Measurements from ENCODE around the gene ZMYM4.

Gene ZMYM4

DNA sequence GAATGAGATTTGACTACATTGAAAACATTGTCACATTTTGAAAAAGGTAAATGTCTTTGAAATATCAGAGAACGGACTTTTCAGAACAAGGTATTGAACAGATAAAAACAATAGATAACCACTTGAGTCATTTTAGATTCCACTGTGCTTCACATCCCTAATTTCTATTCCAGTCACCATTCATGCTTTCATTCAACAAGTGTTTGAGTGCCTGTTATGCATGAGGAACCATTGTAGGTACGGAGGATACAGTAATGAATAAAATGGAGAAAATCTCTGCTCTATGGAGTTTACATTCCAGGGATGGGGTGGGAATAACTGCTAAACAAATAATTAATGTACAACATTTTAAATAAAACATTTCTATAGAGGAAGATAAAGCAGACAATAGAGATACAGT is 26.3 kb downstream of the ZMYM4 start:
- no peak overlapping the region for H3K23ac ChIP-seq (ENCODE audit: low read length in 2 of 2)
- peaks cover 2% of the 10 kb centered on the region for H3K4me1 ChIP-seq (ENCODE audit: control insufficient read depth, insufficient read depth, low read depth, low read length)
- H3K4ac ChIP-seq (ENCODE audit: low read depth in 1 of 2, low read length in 2 of 2) = no peak overlapping the region
- no peak overlapping the region for H2BK15ac ChIP-seq (ENCODE audit: low read depth, poor library complexity, severe bottlenecking)
- H3K4me3 ChIP-seq (ENCODE audit: insufficient read depth in 1 of 2, low read depth in 1 of 2, low read length in 2 of 2) = no peak overlapping the region
- H4K8ac ChIP-seq (ENCODE audit: low read length) = no peak overlapping the region
- H3K27me3 ChIP-seq (ENCODE audit: control insufficient read depth in 1 of 2, insufficient read depth in 1 of 2, low read length in 2 of 2) = no peaks in the 10 kb centered on the region
- H2BK12ac ChIP-seq (ENCODE audit: low read length in 2 of 2) = no peak overlapping the region
- 100% methylated on average over 1 of the region's 2 CpGs for WGBS
- peaks cover 21 to 51% of the 10 kb centered on the region in 2 experiments for H3K36me3 ChIP-seq (ENCODE audit: control insufficient read depth in 1 of 2, insufficient read depth in 2 of 2, low read depth in 1 of 2, low read length in 2 of 2)
- H3K14ac ChIP-seq (ENCODE audit: low read length in 2 of 2) = no peak overlapping the region
- no peak overlapping the region for H3K9ac ChIP-seq (ENCODE audit: low read length)
- no peak overlapping the region for H2BK5ac ChIP-seq (ENCODE audit: low read depth, low read length, poor library complexity, severe bottlenecking)
- no peak overlapping the region for H3K18ac ChIP-seq (ENCODE audit: low read depth in 1 of 2, low read length in 2 of 2)
- peaks cover 27% of the 10 kb centered on the region for H3K79me1 ChIP-seq (replicated peaks; ENCODE audit: low read length, poor library complexity, severe bottlenecking)
- no peak overlapping the region for H3K27ac ChIP-seq (ENCODE audit: low read length, poor library complexity, severe bottlenecking)
- H2AFZ ChIP-seq (ENCODE audit: low read depth, low read length) = no peak overlapping the region
- no peak overlapping the region for H2AK5ac ChIP-seq (ENCODE audit: low read length, severe bottlenecking)
- no peak overlapping the region for H4K91ac ChIP-seq (ENCODE audit: low read length)
- no peaks in the 10 kb centered on the region for H3K9me3 ChIP-seq (ENCODE audit: control insufficient read depth, low read length)
- no peak overlapping the region for H2BK120ac ChIP-seq (ENCODE audit: low read depth, low read length)
- DNase-seq = no peak
- no peak overlapping the region for H3K4me2 ChIP-seq (ENCODE audit: low read length, poor library complexity, severe bottlenecking)

DNA sequence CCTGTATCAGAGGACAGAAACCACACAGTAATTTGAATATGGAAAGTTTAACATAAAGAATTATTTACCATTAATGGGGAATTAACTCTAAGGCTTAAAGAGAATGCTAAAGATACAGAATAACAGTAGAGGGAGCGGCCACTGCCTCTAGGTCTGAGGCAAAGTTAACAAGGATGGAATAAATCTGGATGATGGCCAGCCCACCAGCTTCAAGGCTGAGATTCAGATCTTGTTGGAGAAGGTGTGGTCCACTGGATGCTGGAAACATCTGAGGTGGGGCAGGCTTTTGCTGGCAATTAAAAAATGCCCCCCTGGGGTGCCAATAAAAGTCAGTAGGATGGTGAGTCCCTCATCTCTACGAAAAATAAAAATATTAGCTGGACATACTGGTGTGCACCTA is 29.4 kb downstream of the ZMYM4 start:
- Histone ChIP-seq H2AFZ (ENCODE audit: low read depth, low read length) (no peak overlapping the region), H2BK15ac (ENCODE audit: low read depth, poor library complexity, severe bottlenecking) (no peak overlapping the region), H4K91ac (ENCODE audit: low read length) (no peak overlapping the region), H3K4me3 (ENCODE audit: insufficient read depth in 1 of 2, low read depth in 1 of 2, low read length in 2 of 2) (no peak overlapping the region), H3K4me2 (ENCODE audit: low read length, poor library complexity, severe bottlenecking) (no peak overlapping the region), H3K14ac (ENCODE audit: low read length in 2 of 2) (no peak overlapping the region), H3K9me3 (ENCODE audit: control insufficient read depth, low read length) (no peaks in the 10 kb centered on the region), H2BK12ac (ENCODE audit: low read length in 2 of 2) (no peak overlapping the region), H2AK5ac (ENCODE audit: low read length, severe bottlenecking) (no peak overlapping the region), H3K4ac (ENCODE audit: low read depth in 1 of 2, low read length in 2 of 2) (no peak overlapping the region), H3K79me1 (replicated peaks; ENCODE audit: low read length, poor library complexity, severe bottlenecking) (peaks cover 24% of the 10 kb centered on the region), H2BK5ac (ENCODE audit: low read depth, low read length, poor library complexity, severe bottlenecking) (no peak overlapping the region), H3K9ac (ENCODE audit: low read length) (no peak overlapping the region), H3K27ac (ENCODE audit: low read length, poor library complexity, severe bottlenecking) (no peak overlapping the region), H3K18ac (ENCODE audit: low read depth in 1 of 2, low read length in 2 of 2) (no peak overlapping the region), H2BK120ac (ENCODE audit: low read depth, low read length) (no peak overlapping the region), H3K23ac (ENCODE audit: low read length in 2 of 2) (no peak overlapping the region), H3K27me3 (ENCODE audit: control insufficient read depth in 1 of 2, insufficient read depth in 1 of 2, low read length in 2 of 2) (no peaks in the 10 kb centered on the region), H3K36me3 (ENCODE audit: control insufficient read depth in 1 of 2, insufficient read depth in 2 of 2, low read depth in 1 of 2, low read length in 2 of 2) (peaks cover 14 to 39% of the 10 kb centered on the region in 2 experiments), H3K4me1 (ENCODE audit: control insufficient read depth, insufficient read depth, low read depth, low read length) (peaks cover 2% of the 10 kb centered on the region), H4K8ac (ENCODE audit: low read length) (no peak overlapping the region)
- no peak for DNase-seq
- WGBS = 95% methylated on average over 2 of the region's 2 CpGs

DNA sequence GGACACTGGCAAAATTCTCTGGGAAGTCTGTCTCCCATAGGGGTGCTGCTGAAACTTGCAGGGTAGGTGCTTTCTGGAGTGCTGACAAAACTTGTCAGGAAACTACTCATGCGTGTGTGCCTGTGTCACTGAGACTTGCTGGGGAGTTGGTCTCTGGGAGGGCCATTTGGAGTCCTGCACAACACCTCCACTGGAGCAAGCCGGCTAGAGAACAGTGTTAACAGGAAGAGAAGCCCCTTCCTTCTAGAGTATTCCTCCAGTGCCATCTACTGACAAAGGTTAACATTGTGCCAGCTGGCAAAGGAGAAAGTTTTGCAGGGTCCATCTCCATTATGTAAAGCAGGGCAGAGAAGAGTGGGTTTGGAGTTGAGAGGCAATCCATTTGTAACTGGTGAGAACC is 30.0 kb downstream of the ZMYM4 start:
- peaks cover 2% of the 10 kb centered on the region for H3K4me1 ChIP-seq (ENCODE audit: control insufficient read depth, insufficient read depth, low read depth, low read length)
- no peak overlapping the region for H2AFZ ChIP-seq (ENCODE audit: low read depth, low read length)
- no peak overlapping the region for H2BK5ac ChIP-seq (ENCODE audit: low read depth, low read length, poor library complexity, severe bottlenecking)
- peak; percentile 60 for DNase-seq
- H3K4me2 ChIP-seq (ENCODE audit: low read length, poor library complexity, severe bottlenecking) = no peak overlapping the region
- H3K27ac ChIP-seq (ENCODE audit: low read length, poor library complexity, severe bottlenecking) = no peak overlapping the region
- no peak overlapping the region for H2BK12ac ChIP-seq (ENCODE audit: low read length in 2 of 2)
- no peak overlapping the region for H3K14ac ChIP-seq (ENCODE audit: low read length in 2 of 2)
- no peak overlapping the region for H2BK120ac ChIP-seq (ENCODE audit: low read depth, low read length)
- no peak overlapping the region for H2BK15ac ChIP-seq (ENCODE audit: low read depth, poor library complexity, severe bottlenecking)
- H3K27me3 ChIP-seq (ENCODE audit: control insufficient read depth in 1 of 2, insufficient read depth in 1 of 2, low read length in 2 of 2) = no peaks in the 10 kb centered on the region
- no peak overlapping the region for H3K18ac ChIP-seq (ENCODE audit: low read depth in 1 of 2, low read length in 2 of 2)
- no peak overlapping the region for H4K8ac ChIP-seq (ENCODE audit: low read length)
- H3K4ac ChIP-seq (ENCODE audit: low read depth in 1 of 2, low read length in 2 of 2) = no peak overlapping the region
- WGBS = 90% methylated on average over 1 of the region's 2 CpGs
- peaks cover 11 to 35% of the 10 kb centered on the region in 2 experiments for H3K36me3 ChIP-seq (ENCODE audit: control insufficient read depth in 1 of 2, insufficient read depth in 2 of 2, low read depth in 1 of 2, low read length in 2 of 2)
- H3K9me3 ChIP-seq (ENCODE audit: control insufficient read depth, low read length) = no peaks in the 10 kb centered on the region
- H2AK5ac ChIP-seq (ENCODE audit: low read length, severe bottlenecking) = no peak overlapping the region
- H3K23ac ChIP-seq (ENCODE audit: low read length in 2 of 2) = no peak overlapping the region
- H3K9ac ChIP-seq (ENCODE audit: low read length) = no peak overlapping the region
- H4K91ac ChIP-seq (ENCODE audit: low read length) = no peak overlapping the region
- H3K4me3 ChIP-seq (ENCODE audit: insufficient read depth in 1 of 2, low read depth in 1 of 2, low read length in 2 of 2) = no peak overlapping the region
- H3K79me1 ChIP-seq (replicated peaks; ENCODE audit: low read length, poor library complexity, severe bottlenecking) = peaks cover 25% of the 10 kb centered on the region

DNA sequence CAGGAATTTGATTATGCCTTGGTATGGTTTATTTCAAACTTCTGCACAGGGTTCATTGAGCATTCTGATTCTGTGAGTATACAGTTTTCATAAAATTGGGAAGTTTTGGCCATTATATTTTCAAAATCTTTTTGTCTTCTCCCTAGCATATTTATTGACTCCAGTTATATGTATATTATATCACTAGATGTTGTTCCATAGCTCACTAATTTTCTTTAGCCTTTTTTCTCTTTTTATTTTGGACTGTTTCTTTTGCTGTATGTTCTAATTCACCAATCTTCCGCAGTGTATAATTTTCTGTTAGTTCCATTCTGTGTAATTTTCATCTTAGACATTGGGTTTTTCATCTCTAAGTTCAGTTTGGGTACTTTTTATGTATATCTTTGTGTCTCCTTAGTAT is 31.9 kb downstream of the ZMYM4 start:
- no peak overlapping the region for H3K9ac ChIP-seq (ENCODE audit: low read length)

More for the DNA sequence above, 31.9 kb downstream of the ZMYM4 start:
- no peak overlapping the region for H2AK5ac ChIP-seq (ENCODE audit: low read length, severe bottlenecking)
- H3K27ac ChIP-seq (ENCODE audit: low read length, poor library complexity, severe bottlenecking) = no peak overlapping the region
- H3K4me1 ChIP-seq (ENCODE audit: control insufficient read depth, insufficient read depth, low read depth, low read length) = peaks cover 3% of the 10 kb centered on the region
- no peak overlapping the region for H3K23ac ChIP-seq (ENCODE audit: low read length in 2 of 2)
- WGBS = no CpG with 5 or more reads among the region's 1 CpG
- no peak for DNase-seq
- H3K4ac ChIP-seq (ENCODE audit: low read depth in 1 of 2, low read length in 2 of 2) = no peak overlapping the region
- no peak overlapping the region for H2AFZ ChIP-seq (ENCODE audit: low read depth, low read length)
- H4K8ac ChIP-seq (ENCODE audit: low read length) = no peak overlapping the region
- no peak overlapping the region for H3K4me2 ChIP-seq (ENCODE audit: low read length, poor library complexity, severe bottlenecking)
- no peak overlapping the region for H2BK5ac ChIP-seq (ENCODE audit: low read depth, low read length, poor library complexity, severe bottlenecking)
- H4K91ac ChIP-seq (ENCODE audit: low read length) = no peak overlapping the region
- no peaks in the 10 kb centered on the region for H3K9me3 ChIP-seq (ENCODE audit: control insufficient read depth, low read length)
- peaks cover 12 to 30% of the 10 kb centered on the region in 2 experiments for H3K36me3 ChIP-seq (ENCODE audit: control insufficient read depth in 1 of 2, insufficient read depth in 2 of 2, low read depth in 1 of 2, low read length in 2 of 2)
- H2BK15ac ChIP-seq (ENCODE audit: low read depth, poor library complexity, severe bottlenecking) = no peak overlapping the region
- no peaks in the 10 kb centered on the region for H3K27me3 ChIP-seq (ENCODE audit: control insufficient read depth in 1 of 2, insufficient read depth in 1 of 2, low read length in 2 of 2)
- H3K79me1 ChIP-seq (replicated peaks; ENCODE audit: low read length, poor library complexity, severe bottlenecking) = peaks cover 22% of the 10 kb centered on the region
- no peak overlapping the region for H2BK12ac ChIP-seq (ENCODE audit: low read length in 2 of 2)
- no peak overlapping the region for H3K18ac ChIP-seq (ENCODE audit: low read depth in 1 of 2, low read length in 2 of 2)
- no peak overlapping the region for H2BK120ac ChIP-seq (ENCODE audit: low read depth, low read length)
- no peak overlapping the region for H3K4me3 ChIP-seq (ENCODE audit: insufficient read depth in 1 of 2, low read depth in 1 of 2, low read length in 2 of 2)
- H3K14ac ChIP-seq (ENCODE audit: low read length in 2 of 2) = no peak overlapping the region
